HEK293T (cell line): Measurements from ENCODE around the gene PROK2.

Experiments
- BHLHE40 ChIP-seq: fragments of 450-650 bp; IDR thresholded peaks from 2 replicates; pipeline ENCODE4 v1.6.1; 2016; ENCODE audit warnings: mild to moderate bottlenecking, moderate library complexity, borderline replicate concordance
- ELF4 ChIP-seq: fragments of 450-650 bp; IDR thresholded peaks from 2 replicates; pipeline ENCODE4 v1.6.1; 2017; ENCODE audit warnings: antibody characterized with exemption
- FOXA1 ChIP-seq: fragments of 450-650 bp; IDR thresholded peaks from 2 replicates; pipeline ENCODE4 v1.6.1; 2016; ENCODE audit warnings: mild to moderate bottlenecking
- FOXM1 ChIP-seq: fragments of 450-650 bp; IDR thresholded peaks from 2 replicates; pipeline ENCODE4 v1.6.1; 2017; ENCODE audit warnings: mild to moderate bottlenecking, borderline replicate concordance
- HDGF ChIP-seq: fragments of 450-650 bp; IDR thresholded peaks from 2 replicates; pipeline ENCODE4 v1.6.1; 2017; ENCODE audit warnings: antibody characterized with exemption, borderline replicate concordance
- LEF1 ChIP-seq: fragments of 450-650 bp; IDR thresholded peaks from 2 replicates; pipeline ENCODE4 v1.6.1; 2017; ENCODE audit warnings: mild to moderate bottlenecking, borderline replicate concordance
- PKNOX1 ChIP-seq: fragments of 450-650 bp; IDR thresholded peaks from 2 replicates; pipeline ENCODE4 v1.6.1; 2016
- SP1 ChIP-seq: fragments of 450-650 bp; IDR thresholded peaks from 2 replicates; pipeline ENCODE4 v1.6.1; 2017
- SUZ12 ChIP-seq: fragments of 450-650 bp; IDR thresholded peaks from 2 replicates; pipeline ENCODE4 v1.6.1; 2016; ENCODE audit warnings: mild to moderate bottlenecking
- TARDBP ChIP-seq: fragments of 450-650 bp; IDR thresholded peaks from 2 replicates; pipeline ENCODE4 v1.6.1; 2016
- ZNF384 ChIP-seq: fragments of 450-650 bp; IDR thresholded peaks from 2 replicates; pipeline ENCODE4 v1.6.1; 2016

- TF ChIP-seq SP1 (no peak), PKNOX1 (no peak), ELF4 (no peak), FOXM1 (no peak), FOXA1 (no peak), TARDBP (no peak), ZNF384 (no peak), LEF1 (no peak), HDGF (no peak), BHLHE40 (no peak), SUZ12 (no peak)
Observed at GRCh38 chr3:71806736-71807135, 21.8 kb upstream of the PROK2 start.
